ENCODE measurements around the gene FER.

DNA sequence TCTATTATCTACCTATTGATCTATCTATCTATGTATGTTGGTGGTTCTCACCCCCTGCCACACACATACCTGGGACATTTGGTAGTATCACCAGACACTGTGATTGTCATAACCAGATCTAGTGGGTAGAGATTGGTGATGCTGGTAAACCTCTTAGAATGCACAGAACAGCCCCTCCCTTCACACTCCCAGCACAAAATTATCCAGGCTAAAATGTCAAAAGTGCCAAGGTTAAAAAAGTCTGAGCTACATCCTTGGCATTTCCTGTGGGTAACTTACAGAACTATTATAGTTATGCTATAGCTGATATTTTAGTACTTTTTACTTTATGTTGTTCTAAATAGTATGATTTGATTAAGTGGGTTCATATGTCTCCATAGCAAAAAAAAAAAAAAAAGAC lies 151.0 kb downstream of the FER start:
- TF ChIP-seq POLR2A (IDR thresholded peaks at IDR 0.05), result no peak
- TF ChIP-seq, protein P1, sequence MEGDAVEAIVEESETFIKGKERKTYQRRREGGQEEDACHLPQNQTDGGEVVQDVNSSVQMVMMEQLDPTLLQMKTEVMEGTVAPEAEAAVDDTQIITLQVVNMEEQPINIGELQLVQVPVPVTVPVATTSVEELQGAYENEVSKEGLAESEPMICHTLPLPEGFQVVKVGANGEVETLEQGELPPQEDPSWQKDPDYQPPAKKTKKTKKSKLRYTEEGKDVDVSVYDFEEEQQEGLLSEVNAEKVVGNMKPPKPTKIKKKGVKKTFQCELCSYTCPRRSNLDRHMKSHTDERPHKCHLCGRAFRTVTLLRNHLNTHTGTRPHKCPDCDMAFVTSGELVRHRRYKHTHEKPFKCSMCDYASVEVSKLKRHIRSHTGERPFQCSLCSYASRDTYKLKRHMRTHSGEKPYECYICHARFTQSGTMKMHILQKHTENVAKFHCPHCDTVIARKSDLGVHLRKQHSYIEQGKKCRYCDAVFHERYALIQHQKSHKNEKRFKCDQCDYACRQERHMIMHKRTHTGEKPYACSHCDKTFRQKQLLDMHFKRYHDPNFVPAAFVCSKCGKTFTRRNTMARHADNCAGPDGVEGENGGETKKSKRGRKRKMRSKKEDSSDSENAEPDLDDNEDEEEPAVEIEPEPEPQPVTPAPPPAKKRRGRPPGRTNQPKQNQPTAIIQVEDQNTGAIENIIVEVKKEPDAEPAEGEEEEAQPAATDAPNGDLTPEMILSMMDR (IDR thresholded peaks at IDR 0.05), result no peak
